ENCODE measurements around the gene CNN1. TPM values are rescaled to one million over a fixed set of nuclear protein-coding genes. Genes with fewer than 3 reads are reported as not detected.

CNN1 gene
- total and polyA plus RNA-seq, 2 of the 8 experiments (the other 6 are each of a cell fraction or from before 2014, with no cell fraction given), result 29.8 to 50.8 TPM

GRCh38 chr19:11558881-11559828 is 20.5 kb downstream of the CNN1 start, which contains the start of gene ELOF1:
TSS of gene ELOF1 (minus strand) at chr19:11559230. CDS start at chr19:11554347, 4,883 bp downstream.
- Histone ChIP-seq H2BK15ac (ENCODE audit: low read length) (no peak within 1 kb of the TSS), H2AK5ac (ENCODE audit: low read depth, low read length) (no peak within 1 kb of the TSS), H2BK12ac (ENCODE audit: low read depth, low read length) (no peak within 1 kb of the TSS), H3K27me3 (replicated peaks in 1 of 4; ENCODE audit: control insufficient read depth in 3 of 4, extremely low read depth in 1 of 4, insufficient read depth in 3 of 4, low read length in 3 of 4) (no peaks in the 10 kb centered on the region), H3K23me2 (ENCODE audit: low read depth, low read length) (peaks cover 7% of the 10 kb centered on the region; the same call in 1 of the 2 replicates), H4K91ac (replicated peaks; ENCODE audit: insufficient read length, low read length) (peak within 1 kb of the TSS; percentile 2), H3K4ac (replicated peaks; ENCODE audit: insufficient read length, low read depth, low read length) (peak within 1 kb of the TSS; percentile 94), H3K56ac (replicated peaks; ENCODE audit: insufficient read length, low read depth, low read length) (peak within 1 kb of the TSS; percentile 69), H3K36me3 (ENCODE audit: control insufficient read depth in 2 of 4, insufficient read depth in 4 of 4, low read length in 3 of 4) (peaks cover 0 to 4% (median 3%) of the 10 kb centered on the region in 4 experiments; a peak in 4 of 8 replicates), H2AFZ (ENCODE audit: low read length) (peak within 1 kb of the TSS; percentile 99), H4K5ac (ENCODE audit: insufficient read length, low read depth, low read length) (peak within 1 kb of the TSS; percentile 99), H3K18ac (ENCODE audit: extremely low read depth, low read length) (no peak within 1 kb of the TSS; the same call in 1 of the 2 replicates), H2BK20ac (ENCODE audit: low read length) (no peak within 1 kb of the TSS), H3K79me2 (ENCODE audit: control insufficient read depth in 1 of 2, insufficient read depth in 2 of 2, low read length in 2 of 2) (peaks cover 4 to 33% of the 10 kb centered on the region in 2 experiments; a peak in 3 of 4 replicates), H3K9me3 (ENCODE audit: insufficient read depth in 2 of 2, low read depth in 1 of 2, low read length in 1 of 2) (no peaks in the 10 kb centered on the region), H3K27ac (ENCODE audit: low read depth, low read length) (peak within 1 kb of the TSS; percentile 1; the same call in 1 of the 2 replicates), H2BK5ac (ENCODE audit: low read depth, low read length) (peak within 1 kb of the TSS; percentile 53; the same call in 1 of the 2 replicates), H3K4me3 (ENCODE audit: extremely low read depth in 1 of 4, insufficient read depth in 2 of 4, low read depth in 3 of 4, low read length in 4 of 4) (peak within 1 kb of the TSS; percentile 82 to 95 (median 90)), H3K79me1 (ENCODE audit: low read depth, low read length) (peaks cover 14% of the 10 kb centered on the region), H3K23ac (ENCODE audit: insufficient read length) (no peak within 1 kb of the TSS), H3K4me2 (ENCODE audit: insufficient read depth in 1 of 2, low read depth in 2 of 2, low read length in 2 of 2) (peak within 1 kb of the TSS; percentile 87 to 93), H3K4me1 (replicated peaks in 1 of 4; ENCODE audit: control insufficient read depth in 3 of 4, insufficient read depth in 4 of 4, low read length in 3 of 4) (peaks cover 0 to 3% (median 0%) of the 10 kb centered on the region in 4 experiments; a peak in 4 of 7 replicates), H4K20me1 (replicated peaks in 1 of 2; ENCODE audit: control insufficient read depth in 1 of 2, insufficient read depth in 2 of 2, low read length in 2 of 2) (peaks cover 0 to 13% of the 10 kb centered on the region in 2 experiments), H4K8ac (ENCODE audit: extremely low read depth, insufficient read depth, low read length) (peak within 1 kb of the TSS; percentile 86), H3K9ac (replicated peaks in 1 of 4; ENCODE audit: extremely low read depth in 1 of 4, low read depth in 3 of 4, low read length in 3 of 4) (peak within 1 kb of the TSS; percentile 51 to 86 (median 62)), H3K14ac (ENCODE audit: insufficient read length) (no peak within 1 kb of the TSS), H2BK120ac (replicated peaks; ENCODE audit: low read depth, low read length) (peak within 1 kb of the TSS; percentile 5)
- DNase-seq (ENCODE audit: low read depth in 1 of 2, low spot score in 2 of 2) (peak; percentile 95), FAIRE-seq (no peak)
- ChIA-PET POLR2A (ENCODE audit: partially characterized antibody) (interaction anchor here (0.8 to 2.5 kb wide), 21 partner anchors 9 to 1255 kb away, joined by 3 to 10 read pairs (median 5); partner anchors contain the start of genes CNN1 and ECSIT), CTCF (ENCODE audit: partially characterized antibody) (interaction anchor here (0.8 to 3.2 kb wide), 16 partner anchors 8 to 426 kb away, joined by 3 to 24 read pairs (median 5); partner anchors contain the start of gene ZNF653)
- 9% methylated on average over 54 of the region's 57 CpGs; no CpG with 5 or more reads in 1 of the 2 experiments for WGBS, 2 experiments (ENCODE audit: extremely low coverage in 1 of 2, insufficient coverage in 1 of 2, insufficient read length in 1 of 2, insufficient replicate concordance in 2 of 2, low coverage in 1 of 2, low lambda C conversion rate in 2 of 2, missing lambda C conversion rate in 1 of 2)
- TF ChIP-seq KDM5A (IDR thresholded peaks at IDR 0.05; ENCODE audit: low read length) (no peak), SIRT6 (IDR thresholded peaks at IDR 0.05; ENCODE audit: low read length) (no peak), FOSL1 (IDR thresholded peaks at IDR 0.05; ENCODE audit: insufficient read depth, low read depth, low read length) (no peak), TBP (IDR thresholded peaks at IDR 0.05; ENCODE audit: low read depth, low read length) (peak; percentile 79), NANOG (IDR thresholded peaks at IDR 0.05; ENCODE audit: insufficient read depth, low read depth, low read length, poor library complexity, severe bottlenecking) (no peak), MAFK (IDR thresholded peaks at IDR 0.05; ENCODE audit: low read depth, low read length) (no peak), EZH2 (IDR thresholded peaks at IDR 0.05; ENCODE audit: low read depth, low read length, severe bottlenecking) (no peak), TAF1 (IDR thresholded peaks at IDR 0.05; ENCODE audit: low read depth, low read length) (peak; percentile 68), KDM4A (IDR thresholded peaks at IDR 0.05; ENCODE audit: low read depth, low read length, severe bottlenecking) (peak; percentile 76), E2F6 (IDR thresholded peaks at IDR 0.05) (no peak)
